ENCODE measurements around the gene IFNL2. TPM values are rescaled to one million over a fixed set of nuclear protein-coding genes. Genes with fewer than 3 reads are reported as not detected.
"Not testable (repeated sequence)": the region's sequence is repeated elsewhere in the genome, so short reads cannot be mapped to it uniquely, and the experiment has no call there.

The IFNL2 gene
- total RNA-seq (2014; rRNA removed; shearing (Covaris generic)), result not detected in 2 replicates
- polyA plus RNA-seq (2015; cell fraction: cytosol; rRNA removed), result not detected in 2 replicates
- polyA plus RNA-seq (2015; cell fraction: nucleus; rRNA removed), result not detected in 2 replicates

- in situ Hi-C loops (cut with HindIII; ENCODE audit: low pct_unique_long_range_greater_than_20kb, low sequenced_read_pairs); DNase-seq (ENCODE audit: low read depth, low spot score): not testable (repeated sequence)
Measured at GRCh38 chr19:39268085-39268484, at the start of gene IFNL2. IFNL2 (plus strand) TSS chr19:39268396; CDS start chr19:39268569, 173 bp downstream.

GRCh38 chr19:39219108-39219507 lies 49.1 kb upstream of the IFNL2 start:
- in situ Hi-C loops (cut with HindIII; ENCODE audit: low pct_unique_long_range_greater_than_20kb, low sequenced_read_pairs); DNase-seq (ENCODE audit: low read depth, low spot score): not testable (repeated sequence)

- in situ Hi-C loops (cut with HindIII; ENCODE audit: low pct_unique_long_range_greater_than_20kb, low sequenced_read_pairs), result no loop called here
- DNase-seq (ENCODE audit: low read depth, low spot score), result peak; percentile 46
Measured at GRCh38 chr19:39223703-39224279, 44.4 kb upstream of the IFNL2 start.

GRCh38 chr19:39224910-39225309 lies 43.3 kb upstream of the IFNL2 start:
- peak; percentile 22 for DNase-seq (ENCODE audit: low read depth, low spot score)
- in situ Hi-C loops (cut with HindIII; ENCODE audit: low pct_unique_long_range_greater_than_20kb, low sequenced_read_pairs), result no loop called here

- no peak for DNase-seq (ENCODE audit: low read depth, low spot score)
- in situ Hi-C loops (cut with HindIII; ENCODE audit: low pct_unique_long_range_greater_than_20kb, low sequenced_read_pairs), result no loop called here
Measured at GRCh38 chr19:39230096-39230764, 38.0 kb upstream of the IFNL2 start.

GRCh38 chr19:39232708-39233107 lies 35.5 kb upstream of the IFNL2 start:
- DNase-seq (ENCODE audit: low read depth, low spot score), result no peak

GRCh38 chr19:39236527-39236926 lies 31.7 kb upstream of the IFNL2 start:
- no peak for DNase-seq (ENCODE audit: low read depth, low spot score)
- in situ Hi-C loops (cut with HindIII; ENCODE audit: low pct_unique_long_range_greater_than_20kb, low sequenced_read_pairs), result no loop called here

More at GRCh38 chr19:39232708-39233107, 35.5 kb upstream of the IFNL2 start:
- in situ Hi-C loops (cut with HindIII; ENCODE audit: low pct_unique_long_range_greater_than_20kb, low sequenced_read_pairs), result no loop called here

- in situ Hi-C loops (cut with HindIII; ENCODE audit: low pct_unique_long_range_greater_than_20kb, low sequenced_read_pairs), result no loop called here
Measured at GRCh38 chr19:39237200-39238184, 30.7 kb upstream of the IFNL2 start.

GRCh38 chr19:39238209-39238608 lies 30.0 kb upstream of the IFNL2 start:
- in situ Hi-C loops (cut with HindIII; ENCODE audit: low pct_unique_long_range_greater_than_20kb, low sequenced_read_pairs), result no loop called here

More at GRCh38 chr19:39237200-39238184, 30.7 kb upstream of the IFNL2 start:
- no peak for DNase-seq (ENCODE audit: low read depth, low spot score)

GRCh38 chr19:39238944-39239343 lies 29.3 kb upstream of the IFNL2 start:
- DNase-seq (ENCODE audit: low read depth, low spot score), result no peak
- in situ Hi-C loops (cut with HindIII; ENCODE audit: low pct_unique_long_range_greater_than_20kb, low sequenced_read_pairs), result no loop called here

More at GRCh38 chr19:39238209-39238608, 30.0 kb upstream of the IFNL2 start:
- no peak for DNase-seq (ENCODE audit: low read depth, low spot score)

- in situ Hi-C loops (cut with HindIII; ENCODE audit: low pct_unique_long_range_greater_than_20kb, low sequenced_read_pairs), result no loop called here
Measured at GRCh38 chr19:39240421-39240820, 27.8 kb upstream of the IFNL2 start.

GRCh38 chr19:39243741-39244140 lies 24.5 kb upstream of the IFNL2 start:
- DNase-seq (ENCODE audit: low read depth, low spot score); in situ Hi-C loops (cut with HindIII; ENCODE audit: low pct_unique_long_range_greater_than_20kb, low sequenced_read_pairs): not testable (repeated sequence)

More at GRCh38 chr19:39240421-39240820, 27.8 kb upstream of the IFNL2 start:
- no peak for DNase-seq (ENCODE audit: low read depth, low spot score)

- DNase-seq (ENCODE audit: low read depth, low spot score); in situ Hi-C loops (cut with HindIII; ENCODE audit: low pct_unique_long_range_greater_than_20kb, low sequenced_read_pairs): not testable (repeated sequence)
Measured at GRCh38 chr19:39244410-39245100, 23.6 kb upstream of the IFNL2 start, which contains the start of gene IFNL3. IFNL3 (minus strand) TSS chr19:39245006; CDS start chr19:39244967, 39 bp downstream.

GRCh38 chr19:39245166-39245565 lies 23.0 kb upstream of the IFNL2 start:
- in situ Hi-C loops (cut with HindIII; ENCODE audit: low pct_unique_long_range_greater_than_20kb, low sequenced_read_pairs); DNase-seq (ENCODE audit: low read depth, low spot score): not testable (repeated sequence)

- in situ Hi-C loops (cut with HindIII; ENCODE audit: low pct_unique_long_range_greater_than_20kb, low sequenced_read_pairs), result no loop called here
- DNase-seq (ENCODE audit: low read depth, low spot score), result no peak
Measured at GRCh38 chr19:39246951-39247669, 21.1 kb upstream of the IFNL2 start.

Data from SK-MEL-5 (cell line).